Prostate gland (tissue), 2 donors: ENCODE results near the gene WDR20. TPM values are rescaled to one million over a fixed set of nuclear protein-coding genes. Genes with fewer than 3 reads are reported as not detected.
A peak's percentile ranks its signal among the peaks of the same experiment; 100 is the strongest.

Experiments
- DNase-seq: peaks from one replicate; pipeline ENCODE4 v3.0.0-alpha.2; 2019; ENCODE audit warnings: low spot score
- H3K27ac ChIP-seq, 2 donors: fragments of 200-600 bp; sonication (generic); 2 replicates each; pipeline ENCODE4 v1.5.1; 2017 to 2019
- H3K27me3 ChIP-seq: fragments of 200-600 bp; sonication (generic); replicated peaks from 2 replicates; pipeline ENCODE4 v1.5.1; 2019; ENCODE audit not compliant: insufficient read depth
- H3K36me3 ChIP-seq, 2 donors: fragments of 200-600 bp; sonication (generic); 1 replicate in 1 of 2; 2 replicates in 1 of 2; pipeline versions ENCODE4 v1.5.1 to v1.8.1; 2017 to 2019
- H3K4me1 ChIP-seq: fragments of 200-600 bp; sonication (generic); replicated peaks from 2 replicates; pipeline ENCODE4 v1.5.1; 2019
- H3K4me3 ChIP-seq, 2 donors: fragments of 200-600 bp; sonication (generic); 2 replicates each; pipeline ENCODE4 v1.5.1; 2017 to 2019
- H3K9me3 ChIP-seq: fragments of 200-600 bp; sonication (generic); 2 replicates; pipeline ENCODE4 v1.5.1; 2017
- CTCF ChIP-seq, 4 experiments: fragments of 200-600 bp in 2 of 4; fragments of 450-650 bp in 2 of 4; sonication (generic) in 2 of 4; IDR thresholded peaks; 1 replicate in 3 of 4; 2 replicates in 1 of 4; pipeline ENCODE4 v1.5.1; 2016 to 2019; ENCODE audit warnings: antibody characterized with exemption in 4 of 4, mild to moderate bottlenecking in 2 of 4, moderate library complexity in 2 of 4
- POLR2A ChIP-seq: fragments of 450-650 bp; IDR thresholded peaks from one replicate; pipeline ENCODE4 v1.6.1; 2016; ENCODE audit warnings: antibody characterized with exemption, mild to moderate bottlenecking
- POLR2AphosphoS5 ChIP-seq: sonication (generic); formaldehyde crosslinking; IDR thresholded peaks from one replicate; pipeline ENCODE4 v1.6.1; 2017; ENCODE audit warnings: antibody characterized with exemption
- WGBS: methylation state at CpG from one replicate; pipeline ENCODE4 v1.1.5; 2018; 5-methylcytosine and 5-hydroxymethylcytosine counted together
- intact Hi-C: fragments of 100-400 bp; cut with DNase I; formaldehyde crosslinking; loops from one replicate; pipeline ENCODE4 v1.14.2; 2022
- total RNA-seq, 2 donors: library from RNA; depleted of rRNA; stranded (reverse); fragments of >200 nt; gene quantifications; one replicate each; pipeline ENCODE4 v1.1.0, GENCODE V29; 2016

WDR20 gene
- total RNA-seq, 2 donors from 2014 or later, result 36.6 to 38.6 TPM

GRCh38 chr14:102138961-102139285 lies 774 bp upstream of the WDR20 start:
- intact Hi-C loops, result no loop called here
- DNase-seq, result peak; percentile 6
- TF ChIP-seq CTCF (IDR thresholded peaks at IDR 0.05) (no peak), POLR2AphosphoS5 (no peak), POLR2A (no peak)
- no peaks in the 10 kb centered on the region for H3K27me3 ChIP-seq
- 5% methylated on average over 14 of the region's 14 CpGs for WGBS
- no peaks in the 10 kb centered on the region for H3K4me1 ChIP-seq
- H3K4me3 ChIP-seq, result peak overlapping the region; percentile 79 to 94
- peak overlapping the region; percentile 59 to 86 for H3K27ac ChIP-seq
- no peaks in the 10 kb centered on the region for H3K9me3 ChIP-seq
- no peaks in the 10 kb centered on the region for H3K36me3 ChIP-seq

- Histone ChIP-seq H3K36me3 (no peaks in the 10 kb centered on the region), H3K27me3 (no peaks in the 10 kb centered on the region), H3K4me1 (no peaks in the 10 kb centered on the region), H3K27ac (peak overlapping the region; percentile 86 to 87), H3K4me3 (peak overlapping the region; percentile 79 to 94), H3K9me3 (no peaks in the 10 kb centered on the region)
- TF ChIP-seq CTCF (IDR thresholded peaks at IDR 0.05) (no peak), POLR2A (no peak)
- WGBS, result under 1% methylated on average over 48 of the region's 48 CpGs
- peak; percentile 35 for DNase-seq
- intact Hi-C loops, result no loop called here
Observed at GRCh38 chr14:102140027-102140749, 491 bp downstream of the WDR20 start.

- H3K4me3 ChIP-seq, result peak overlapping the region; percentile 79 to 94
- DNase-seq, result no peak
- peak overlapping the region; percentile 86 to 87 for H3K27ac ChIP-seq
- no peaks in the 10 kb centered on the region for H3K27me3 ChIP-seq
- 10% methylated on average over 9 of the region's 9 CpGs for WGBS
- intact Hi-C loops, result no loop called here
- H3K4me1 ChIP-seq, result no peaks in the 10 kb centered on the region
- H3K9me3 ChIP-seq, result no peaks in the 10 kb centered on the region
- H3K36me3 ChIP-seq, result no peaks in the 10 kb centered on the region
- TF ChIP-seq CTCF (IDR thresholded peaks at IDR 0.05) (no peak), POLR2AphosphoS5 (no peak)
Observed at GRCh38 chr14:102140750-102141145, 1.1 kb downstream of the WDR20 start.

- DNase-seq, result no peak
- no peaks in the 10 kb centered on the region for H3K9me3 ChIP-seq
- H3K27ac ChIP-seq, result no peak overlapping the region
- 82% methylated on average over 4 of the region's 4 CpGs for whole genome bisulfite sequencing
- H3K36me3 ChIP-seq, result no peaks in the 10 kb centered on the region
- TF ChIP-seq POLR2A (no peak), POLR2AphosphoS5 (no peak), CTCF (IDR thresholded peaks at IDR 0.05) (no peak)
- intact Hi-C loops, result no loop called here
- no peaks in the 10 kb centered on the region for H3K4me1 ChIP-seq
- H3K4me3 ChIP-seq, result no peak overlapping the region
- H3K27me3 ChIP-seq, result no peaks in the 10 kb centered on the region
Observed at GRCh38 chr14:102141797-102142196, 2.1 kb downstream of the WDR20 start.

GRCh38 chr14:102144914-102145313 lies 5.2 kb downstream of the WDR20 start:
- intact Hi-C loops, result no loop called here
- DNase-seq, result no peak
- H3K36me3 ChIP-seq, result no peaks in the 10 kb centered on the region
- no peak overlapping the region for H3K27ac ChIP-seq
- TF ChIP-seq POLR2AphosphoS5 (no peak), CTCF (IDR thresholded peaks at IDR 0.05) (no peak), POLR2A (no peak)
- H3K4me3 ChIP-seq, result no peak overlapping the region
- no peaks in the 10 kb centered on the region for H3K4me1 ChIP-seq
- H3K9me3 ChIP-seq, result no peaks in the 10 kb centered on the region
- no peaks in the 10 kb centered on the region for H3K27me3 ChIP-seq
